Measurements from ENCODE around the gene TRAF1. TPM values are rescaled to one million over a fixed set of nuclear protein-coding genes. Genes with fewer than 3 reads are reported as not detected.

The TRAF1 gene
- total and polyA plus RNA-seq, 10 of the 15 experiments (the other 5 are each of a cell fraction or from before 2014, with no cell fraction given): 13.8 to 163 (median 128) TPM

GRCh38 chr9:120890320-120891244, 36.0 kb downstream of the TRAF1 start (continued):
- no peak for TF ChIP-seq ZNF592 (IDR thresholded peaks at IDR 0.05)
- TF ChIP-seq POLR2AphosphoS2 (IDR thresholded peaks at IDR 0.05; ENCODE audit: low read depth, low read length): no peak

- intact Hi-C loops (cut with micrococcal nuclease; ENCODE audit: unreplicated experiment) (no loop called here), in situ Hi-C loops (cut with MboI) (no loop called here)
- H3K9ac ChIP-seq (ENCODE audit: control insufficient read depth, insufficient read depth, low read length): no peak overlapping the region
- H3K4me1 ChIP-seq (ENCODE audit: control insufficient read depth, insufficient read depth, low read length): peaks cover 53% of the 10 kb centered on the region
- H3K36me3 ChIP-seq (ENCODE audit: control insufficient read depth in 2 of 2, insufficient read depth in 2 of 2, low read length in 1 of 2): no peaks in the 10 kb centered on the region
- no peak for TF ChIP-seq CUX1 (IDR thresholded peaks at IDR 0.05; ENCODE audit: insufficient replicate concordance, low read depth, low read length)
- no peak for TF ChIP-seq EED (IDR thresholded peaks at IDR 0.05; ENCODE audit: low read depth)
- TF ChIP-seq KAT2A (conservative IDR thresholded peaks at IDR 0.05; ENCODE audit: control insufficient read depth, low read depth, low read length): no peak
- TF ChIP-seq BRCA1 (IDR thresholded peaks at IDR 0.05; ENCODE audit: low read depth, low read length): no peak
- no peak for TF ChIP-seq POLR2AphosphoS5 (IDR thresholded peaks at IDR 0.05; ENCODE audit: low read length)
- BruUV-seq (replicated peaks): no TSS peak
- ChIA-PET POLR2A (interaction anchor here (0.7 to 15.6 kb wide), 9 partner anchors 12 to 328 kb away, joined by 3 to 383 read pairs (median 4); partner anchors contain the start of genes PHF19 and TRAF1), SMC1A (ENCODE audit: uncharacterized antibody, unreplicated experiment) (interaction anchor here (0.9 to 23.6 kb wide), 5 partner anchors 9 to 233 kb away, joined by 3 to 522 read pairs (median 3); partner anchors contain the start of gene TRAF1), RAD21 (ENCODE audit: unreplicated experiment) (interaction anchor here (0.7 to 8.7 kb wide), 4 partner anchors 34 to 279 kb away, joined by 4 to 104 read pairs (median 6); partner anchors contain the start of gene TRAF1), CTCF (interaction anchor here (1.1 to 2.7 kb wide), 6 partner anchors 10 to 91 kb away, joined by 3 to 13 read pairs (median 6); no protein-coding TSS in a partner anchor)
- H4K20me1 ChIP-seq (ENCODE audit: control insufficient read depth, insufficient read depth): no peaks in the 10 kb centered on the region
- no peak for DNase-seq (ENCODE audit: low read depth, low spot score)
- no peak overlapping the region for H3K27ac ChIP-seq (ENCODE audit: control insufficient read depth, insufficient read depth)
- ATAC-seq: no peak
- no peak overlapping the region for H3K4me3 ChIP-seq
- FAIRE-seq: no peak
- no peaks in the 10 kb centered on the region for H3K27me3 ChIP-seq (replicated peaks in 1 of 2; ENCODE audit: control insufficient read depth in 2 of 2, insufficient read depth in 2 of 2, low read length in 1 of 2)
- no peaks in the 10 kb centered on the region for H3K9me3 ChIP-seq (replicated peaks; ENCODE audit: control insufficient read depth, insufficient read depth, low read length)
- no peaks in the 10 kb centered on the region for H3K79me2 ChIP-seq (ENCODE audit: control insufficient read depth, insufficient read depth, low read length)
- whole genome bisulfite sequencing (ENCODE audit: insufficient coverage, insufficient replicate concordance, low lambda C conversion rate, missing lambda C conversion rate): 89% methylated on average over 1 of the region's 1 CpG
- no peak overlapping the region for H3K4me2 ChIP-seq (ENCODE audit: control insufficient read depth, insufficient read depth)
- no peak overlapping the region for H2AFZ ChIP-seq (ENCODE audit: control insufficient read depth, low read depth, low read length)
Observed at GRCh38 chr9:120889606-120890271, 36.9 kb downstream of the TRAF1 start.
